Neural cell (in vitro differentiated cells): ENCODE measurements around the gene SLC30A7.

Experiments
- EP300 ChIP-seq: fragments of 450-650 bp; conservative IDR thresholded peaks from 2 replicates; pipeline ENCODE4 v1.6.1; 2014; ENCODE audit warnings: antibody characterized with exemption, mild to moderate bottlenecking, moderate library complexity; ENCODE audit not compliant: poor library complexity, severe bottlenecking
- EZH2 ChIP-seq: fragments of 200-600, 300-800 bp; shearing (Covaris generic), sonication (generic); IDR thresholded peaks from 2 replicates; pipeline ENCODE4 v1.6.1; 2014; ENCODE audit warnings: antibody characterized with exemption, low read length, borderline replicate concordance, mild to moderate bottlenecking; ENCODE audit not compliant: insufficient read depth, poor library complexity, severe bottlenecking
- POLR2AphosphoS5 ChIP-seq: IDR thresholded peaks from 2 replicates; pipeline ENCODE4 v1.6.1; 2012
- RAD21 ChIP-seq: fragments of 450-650 bp; conservative IDR thresholded peaks from 2 replicates; pipeline ENCODE4 v1.6.1; 2014; ENCODE audit warnings: antibody characterized with exemption, mild to moderate bottlenecking, moderate library complexity
- SMC3 ChIP-seq: fragments of 450-650 bp; conservative IDR thresholded peaks from 2 replicates; pipeline ENCODE4 v1.6.1; 2014; ENCODE audit warnings: antibody characterized with exemption, mild to moderate bottlenecking, moderate library complexity; ENCODE audit not compliant: poor library complexity
- TAF1 ChIP-seq: IDR thresholded peaks from 2 replicates; pipeline ENCODE4 v1.6.1; 2012; ENCODE audit warnings: low read depth
- TF ChIP-seq, protein P1 (sequence below): fragments of 450-650 bp; IDR thresholded peaks from 2 replicates; pipeline ENCODE4 v1.5.1; 2014; ENCODE audit warnings: antibody characterized with exemption, mild to moderate bottlenecking, moderate library complexity; ENCODE audit not compliant: poor library complexity, severe bottlenecking
- TF ChIP-seq, protein P2 (sequence below): IDR thresholded peaks from 2 replicates; pipeline ENCODE4 v1.6.1; 2012; ENCODE audit warnings: borderline replicate concordance

DNA sequence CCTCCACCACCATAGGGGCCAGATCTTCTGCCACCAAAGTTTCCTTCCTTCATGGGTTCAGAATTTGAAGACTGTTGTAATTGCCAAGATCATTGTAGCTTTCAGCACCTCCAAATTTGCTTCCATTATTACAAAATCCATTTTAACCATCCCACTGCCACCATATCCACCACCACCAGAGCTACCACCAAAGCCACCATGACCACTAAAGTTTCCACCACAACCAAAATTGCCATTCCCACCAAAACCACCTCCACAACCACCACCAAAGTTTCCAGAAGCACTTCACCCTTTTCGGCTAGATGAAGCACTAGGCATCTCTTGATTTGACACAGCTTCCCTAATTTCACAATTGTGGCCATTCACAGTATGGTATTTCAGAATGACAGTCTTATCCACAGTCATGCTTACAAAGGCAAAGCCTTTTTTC is 45.2 kb downstream of the SLC30A7 start:
- TF ChIP-seq POLR2AphosphoS5 (no peak), EP300 (no peak), RAD21 (no peak), EZH2 (no peak), TAF1 (no peak), SMC3 (no peak)
- TF ChIP-seq, protein P1, sequence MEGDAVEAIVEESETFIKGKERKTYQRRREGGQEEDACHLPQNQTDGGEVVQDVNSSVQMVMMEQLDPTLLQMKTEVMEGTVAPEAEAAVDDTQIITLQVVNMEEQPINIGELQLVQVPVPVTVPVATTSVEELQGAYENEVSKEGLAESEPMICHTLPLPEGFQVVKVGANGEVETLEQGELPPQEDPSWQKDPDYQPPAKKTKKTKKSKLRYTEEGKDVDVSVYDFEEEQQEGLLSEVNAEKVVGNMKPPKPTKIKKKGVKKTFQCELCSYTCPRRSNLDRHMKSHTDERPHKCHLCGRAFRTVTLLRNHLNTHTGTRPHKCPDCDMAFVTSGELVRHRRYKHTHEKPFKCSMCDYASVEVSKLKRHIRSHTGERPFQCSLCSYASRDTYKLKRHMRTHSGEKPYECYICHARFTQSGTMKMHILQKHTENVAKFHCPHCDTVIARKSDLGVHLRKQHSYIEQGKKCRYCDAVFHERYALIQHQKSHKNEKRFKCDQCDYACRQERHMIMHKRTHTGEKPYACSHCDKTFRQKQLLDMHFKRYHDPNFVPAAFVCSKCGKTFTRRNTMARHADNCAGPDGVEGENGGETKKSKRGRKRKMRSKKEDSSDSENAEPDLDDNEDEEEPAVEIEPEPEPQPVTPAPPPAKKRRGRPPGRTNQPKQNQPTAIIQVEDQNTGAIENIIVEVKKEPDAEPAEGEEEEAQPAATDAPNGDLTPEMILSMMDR: no peak
- TF ChIP-seq, protein P2, sequence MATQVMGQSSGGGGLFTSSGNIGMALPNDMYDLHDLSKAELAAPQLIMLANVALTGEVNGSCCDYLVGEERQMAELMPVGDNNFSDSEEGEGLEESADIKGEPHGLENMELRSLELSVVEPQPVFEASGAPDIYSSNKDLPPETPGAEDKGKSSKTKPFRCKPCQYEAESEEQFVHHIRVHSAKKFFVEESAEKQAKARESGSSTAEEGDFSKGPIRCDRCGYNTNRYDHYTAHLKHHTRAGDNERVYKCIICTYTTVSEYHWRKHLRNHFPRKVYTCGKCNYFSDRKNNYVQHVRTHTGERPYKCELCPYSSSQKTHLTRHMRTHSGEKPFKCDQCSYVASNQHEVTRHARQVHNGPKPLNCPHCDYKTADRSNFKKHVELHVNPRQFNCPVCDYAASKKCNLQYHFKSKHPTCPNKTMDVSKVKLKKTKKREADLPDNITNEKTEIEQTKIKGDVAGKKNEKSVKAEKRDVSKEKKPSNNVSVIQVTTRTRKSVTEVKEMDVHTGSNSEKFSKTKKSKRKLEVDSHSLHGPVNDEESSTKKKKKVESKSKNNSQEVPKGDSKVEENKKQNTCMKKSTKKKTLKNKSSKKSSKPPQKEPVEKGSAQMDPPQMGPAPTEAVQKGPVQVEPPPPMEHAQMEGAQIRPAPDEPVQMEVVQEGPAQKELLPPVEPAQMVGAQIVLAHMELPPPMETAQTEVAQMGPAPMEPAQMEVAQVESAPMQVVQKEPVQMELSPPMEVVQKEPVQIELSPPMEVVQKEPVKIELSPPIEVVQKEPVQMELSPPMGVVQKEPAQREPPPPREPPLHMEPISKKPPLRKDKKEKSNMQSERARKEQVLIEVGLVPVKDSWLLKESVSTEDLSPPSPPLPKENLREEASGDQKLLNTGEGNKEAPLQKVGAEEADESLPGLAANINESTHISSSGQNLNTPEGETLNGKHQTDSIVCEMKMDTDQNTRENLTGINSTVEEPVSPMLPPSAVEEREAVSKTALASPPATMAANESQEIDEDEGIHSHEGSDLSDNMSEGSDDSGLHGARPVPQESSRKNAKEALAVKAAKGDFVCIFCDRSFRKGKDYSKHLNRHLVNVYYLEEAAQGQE: no peak
